T-helper 2 cell treated with Interferon-gamma antibody and Interleukin-4, amounts not matched to agents 5 μg/mL and 100 μg/mL, for 36 hours (primary cell): ENCODE results near the gene TUBGCP4.
"Not testable (repeated sequence)": the region's sequence is repeated elsewhere in the genome, so short reads cannot be mapped to it uniquely, and the experiment has no call there.

Experiments used
- DNase-seq: peaks from one replicate; pipeline ENCODE4 v3.0.0; 2021; ENCODE audit warnings: low spot score
- H3K27ac Mint-ChIP-seq: one replicate; pipeline ENCODE4 v1.8.0; 2021; ENCODE audit warnings: mild to moderate bottlenecking, mixed read lengths
- H3K27me3 Mint-ChIP-seq: one replicate; pipeline ENCODE4 v1.8.0; 2021; ENCODE audit warnings: low read depth, mixed read lengths
- H3K36me3 Mint-ChIP-seq: one replicate; pipeline ENCODE4 v1.8.0; 2021; ENCODE audit warnings: low read depth, mixed read lengths
- H3K4me1 Mint-ChIP-seq: one replicate; pipeline ENCODE4 v1.8.0; 2021; ENCODE audit warnings: low read depth, mixed read lengths
- H3K4me3 Mint-ChIP-seq: one replicate; pipeline ENCODE4 v1.8.0; 2022; ENCODE audit warnings: mild to moderate bottlenecking, moderate library complexity, mixed read lengths
- H3K9me3 Mint-ChIP-seq: one replicate; pipeline ENCODE4 v1.8.0; 2021; ENCODE audit warnings: mixed read lengths

The TUBGCP4 gene

GRCh38 chr15:43376017-43376705 lies 5.3 kb downstream of the TUBGCP4 start:
- H3K4me3 Mint-ChIP-seq = no peak overlapping the region
- no peaks in the 10 kb centered on the region for H3K9me3 Mint-ChIP-seq
- DNase-seq = no peak
- no peaks in the 10 kb centered on the region for H3K27me3 Mint-ChIP-seq
- no peak overlapping the region for H3K27ac Mint-ChIP-seq
- H3K4me1 Mint-ChIP-seq = peaks cover 20% of the 10 kb centered on the region
- H3K36me3 Mint-ChIP-seq = peaks cover 38% of the 10 kb centered on the region

DNA sequence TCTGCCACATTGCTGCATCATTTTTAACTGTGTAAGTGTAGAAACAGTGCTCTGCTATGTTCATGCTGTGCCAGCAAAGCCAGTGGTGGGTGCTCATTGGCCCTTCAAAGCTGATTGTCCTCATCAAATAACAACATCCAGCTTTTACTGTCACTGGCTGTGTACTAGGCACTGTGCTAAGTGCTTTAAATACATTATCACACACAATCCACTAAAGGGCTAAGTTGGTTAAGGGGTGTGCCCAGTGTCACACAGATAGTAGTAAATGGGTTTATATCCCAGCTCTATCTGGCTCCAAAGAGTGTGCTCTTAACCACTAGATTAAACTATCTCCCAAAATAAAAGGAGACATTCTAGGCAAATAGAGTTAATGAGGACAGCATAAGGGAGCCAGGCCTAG lies 7.7 kb downstream of the TUBGCP4 start:
- no peak for DNase-seq
- Mint-ChIP-seq H3K4me3 (no peak overlapping the region), H3K4me1 (peaks cover 3% of the 10 kb centered on the region), H3K27ac (no peak overlapping the region), H3K27me3 (no peaks in the 10 kb centered on the region), H3K9me3 (no peaks in the 10 kb centered on the region), H3K36me3 (peaks cover 46% of the 10 kb centered on the region)

DNA sequence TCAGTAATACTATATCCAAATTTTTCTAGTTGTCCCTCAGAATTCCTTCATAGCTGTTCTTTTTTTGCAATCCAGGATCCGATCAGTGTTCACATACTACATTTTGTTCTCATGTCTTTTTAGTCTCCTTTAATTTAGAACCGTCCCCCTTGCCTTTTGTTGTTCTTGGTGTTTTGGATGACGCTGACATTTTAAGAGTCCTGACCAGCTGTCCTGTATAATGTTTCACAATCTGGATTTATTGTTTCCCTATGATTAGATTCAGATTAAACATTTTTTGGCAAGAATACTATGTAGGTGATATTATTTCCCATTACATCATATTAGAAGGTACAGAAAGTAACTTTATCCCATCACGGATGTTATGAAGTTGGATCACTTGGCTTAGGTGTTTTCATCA lies 11.4 kb downstream of the TUBGCP4 start:
- Mint-ChIP-seq H3K4me3 (no peak overlapping the region), H3K27ac (no peak overlapping the region), H3K36me3 (peaks cover 56% of the 10 kb centered on the region), H3K27me3 (no peaks in the 10 kb centered on the region), H3K4me1 (peaks cover 3% of the 10 kb centered on the region), H3K9me3 (no peaks in the 10 kb centered on the region)
- no peak for DNase-seq

GRCh38 chr15:43383070-43383469 lies 12.2 kb downstream of the TUBGCP4 start:
- no peaks in the 10 kb centered on the region for H3K9me3 Mint-ChIP-seq
- H3K27ac Mint-ChIP-seq = no peak overlapping the region
- no peaks in the 10 kb centered on the region for H3K27me3 Mint-ChIP-seq
- DNase-seq = no peak
- peaks cover 1% of the 10 kb centered on the region for H3K4me1 Mint-ChIP-seq
- peaks cover 55% of the 10 kb centered on the region for H3K36me3 Mint-ChIP-seq
- H3K4me3 Mint-ChIP-seq = no peak overlapping the region

DNA sequence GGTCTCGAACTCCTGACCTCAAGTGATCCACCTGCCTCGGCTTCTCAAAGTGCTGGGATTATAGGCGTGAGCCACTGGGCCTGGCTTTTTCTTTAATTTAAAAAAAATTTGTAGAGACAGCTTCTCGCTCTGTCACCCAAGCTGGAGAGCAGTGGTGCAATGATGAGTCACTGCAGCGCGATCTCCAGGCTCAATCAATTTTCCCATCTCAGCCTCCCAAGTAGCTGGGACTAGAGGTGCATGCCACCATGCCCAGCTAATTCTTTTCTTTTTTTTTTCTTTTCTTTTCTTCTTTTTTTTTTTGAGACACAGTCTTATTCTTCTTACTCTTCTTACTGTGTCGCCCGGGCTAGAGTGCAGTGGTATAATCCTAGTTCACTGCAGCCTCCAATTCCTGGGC lies 19.8 kb downstream of the TUBGCP4 start:
- no peak overlapping the region for H3K4me3 Mint-ChIP-seq
- H3K36me3 Mint-ChIP-seq = peaks cover 47% of the 10 kb centered on the region
- H3K9me3 Mint-ChIP-seq = no peaks in the 10 kb centered on the region
- H3K27ac Mint-ChIP-seq = no peak overlapping the region
- H3K4me1 Mint-ChIP-seq = no peaks in the 10 kb centered on the region
- no peak for DNase-seq
- H3K27me3 Mint-ChIP-seq = no peaks in the 10 kb centered on the region

- H3K9me3 Mint-ChIP-seq, DNase-seq, H3K27me3 Mint-ChIP-seq, H3K4me3 Mint-ChIP-seq, H3K4me1 Mint-ChIP-seq, H3K27ac Mint-ChIP-seq: not testable (repeated sequence)
- H3K36me3 Mint-ChIP-seq = peaks cover 50% of the 10 kb centered on the region
Measured at GRCh38 chr15:43393592-43393991, 22.7 kb downstream of the TUBGCP4 start.

GRCh38 chr15:43402255-43402654 lies 31.4 kb downstream of the TUBGCP4 start:
- peaks cover 9% of the 10 kb centered on the region for H3K4me1 Mint-ChIP-seq
- H3K9me3 Mint-ChIP-seq = no peaks in the 10 kb centered on the region
- no peak overlapping the region for H3K4me3 Mint-ChIP-seq
- H3K36me3 Mint-ChIP-seq = peaks cover 59% of the 10 kb centered on the region
- no peak overlapping the region for H3K27ac Mint-ChIP-seq
- no peak for DNase-seq
- H3K27me3 Mint-ChIP-seq = no peaks in the 10 kb centered on the region

GRCh38 chr15:43403616-43404015 lies 32.7 kb downstream of the TUBGCP4 start:
- Mint-ChIP-seq H3K27ac (peak overlapping the region; percentile 17), H3K4me1 (peaks cover 9% of the 10 kb centered on the region), H3K9me3 (no peaks in the 10 kb centered on the region), H3K36me3 (peaks cover 62% of the 10 kb centered on the region), H3K4me3 (no peak overlapping the region), H3K27me3 (no peaks in the 10 kb centered on the region)
- no peak for DNase-seq

DNA sequence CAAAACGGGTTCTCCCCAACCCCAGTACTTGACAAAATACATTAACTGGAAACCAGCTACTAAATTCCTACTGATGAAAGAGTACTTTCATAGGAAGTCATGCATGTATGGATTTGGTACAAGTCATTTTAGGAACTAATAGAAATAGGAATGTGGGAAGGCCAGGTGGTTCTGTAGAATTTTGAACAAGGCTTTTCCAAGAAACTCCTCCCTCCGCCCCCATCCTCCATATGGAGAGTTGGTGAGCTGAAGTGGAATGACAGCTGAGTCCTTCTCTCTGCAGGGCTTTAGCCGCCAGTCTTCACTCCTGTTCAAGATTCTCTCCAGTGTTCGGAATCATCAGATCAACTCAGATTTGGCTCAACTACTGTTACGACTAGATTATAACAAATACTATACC lies 33.2 kb downstream of the TUBGCP4 start:
- Mint-ChIP-seq H3K27ac (peak overlapping the region; percentile 58), H3K4me1 (peaks cover 9% of the 10 kb centered on the region), H3K27me3 (no peaks in the 10 kb centered on the region), H3K4me3 (no peak overlapping the region), H3K36me3 (peaks cover 62% of the 10 kb centered on the region), H3K9me3 (no peaks in the 10 kb centered on the region)
- no peak for DNase-seq

DNA sequence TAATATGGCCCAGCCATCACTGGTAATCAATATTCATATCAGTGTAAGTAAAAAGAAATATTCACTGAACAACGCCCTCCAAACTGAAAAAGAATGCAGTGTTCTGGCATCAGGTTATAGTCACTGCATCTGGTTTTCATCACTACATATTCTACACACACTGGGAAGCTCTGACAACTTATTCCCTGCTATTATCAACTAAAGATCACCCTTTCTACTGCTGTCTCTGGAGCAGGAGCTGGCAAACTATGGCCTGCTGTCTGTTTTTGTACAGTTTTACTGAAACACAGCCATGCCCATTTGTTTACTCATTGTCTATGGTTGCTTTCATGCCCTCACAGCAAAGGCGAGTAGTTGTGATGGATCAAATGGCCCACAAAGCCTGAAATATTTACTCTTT lies 35.3 kb downstream of the TUBGCP4 start:
- Mint-ChIP-seq H3K36me3 (peaks cover 65% of the 10 kb centered on the region), H3K9me3 (no peaks in the 10 kb centered on the region), H3K27me3 (no peaks in the 10 kb centered on the region), H3K4me1 (peaks cover 9% of the 10 kb centered on the region), H3K27ac (no peak overlapping the region), H3K4me3 (no peak overlapping the region)
- no peak for DNase-seq

GRCh38 chr15:43406808-43407207 lies 35.9 kb downstream of the TUBGCP4 start:
- peaks cover 59% of the 10 kb centered on the region for H3K36me3 Mint-ChIP-seq
- DNase-seq = no peak
- H3K4me1 Mint-ChIP-seq = peaks cover 9% of the 10 kb centered on the region
- no peak overlapping the region for H3K27ac Mint-ChIP-seq
- H3K4me3 Mint-ChIP-seq = no peak overlapping the region
- no peaks in the 10 kb centered on the region for H3K9me3 Mint-ChIP-seq
- H3K27me3 Mint-ChIP-seq = no peaks in the 10 kb centered on the region

GRCh38 chr15:43408789-43409188 lies 37.9 kb downstream of the TUBGCP4 start:
- H3K27ac Mint-ChIP-seq = no peak overlapping the region
- H3K4me3 Mint-ChIP-seq = no peak overlapping the region
- H3K9me3 Mint-ChIP-seq = no peaks in the 10 kb centered on the region
- H3K4me1 Mint-ChIP-seq = peaks cover 3% of the 10 kb centered on the region
- DNase-seq = no peak
- H3K27me3 Mint-ChIP-seq = no peaks in the 10 kb centered on the region
- H3K36me3 Mint-ChIP-seq = peaks cover 57% of the 10 kb centered on the region

- no peak for DNase-seq
- H3K27me3 Mint-ChIP-seq = no peaks in the 10 kb centered on the region
- H3K4me1 Mint-ChIP-seq = no peaks in the 10 kb centered on the region
- no peak overlapping the region for H3K27ac Mint-ChIP-seq
- no peak overlapping the region for H3K4me3 Mint-ChIP-seq
- H3K9me3 Mint-ChIP-seq = no peaks in the 10 kb centered on the region
- peaks cover 50% of the 10 kb centered on the region for H3K36me3 Mint-ChIP-seq
Measured at GRCh38 chr15:43410572-43411214, 39.8 kb downstream of the TUBGCP4 start.

DNA sequence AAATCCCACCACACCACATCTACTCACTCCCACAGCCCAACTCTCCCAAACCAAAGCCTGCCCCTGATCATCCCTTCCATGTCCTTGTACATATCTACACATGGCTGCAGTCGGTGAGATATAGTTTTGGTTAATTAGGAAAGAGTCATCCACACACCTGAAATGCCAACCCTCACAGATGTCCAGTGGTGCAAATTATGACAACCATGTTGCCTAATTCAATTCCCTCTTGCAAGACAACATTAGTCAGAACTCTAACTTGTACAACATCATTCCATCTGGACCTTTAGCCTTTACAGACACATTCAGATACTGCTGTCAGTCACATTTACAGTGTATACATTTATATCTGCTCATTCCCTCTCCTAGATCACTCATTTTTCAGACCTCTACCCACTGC lies 41.2 kb downstream of the TUBGCP4 start:
- no peak for DNase-seq
- Mint-ChIP-seq H3K9me3 (no peaks in the 10 kb centered on the region), H3K4me3 (no peak overlapping the region), H3K27ac (no peak overlapping the region), H3K4me1 (no peaks in the 10 kb centered on the region), H3K27me3 (no peaks in the 10 kb centered on the region), H3K36me3 (peaks cover 45% of the 10 kb centered on the region)

DNA sequence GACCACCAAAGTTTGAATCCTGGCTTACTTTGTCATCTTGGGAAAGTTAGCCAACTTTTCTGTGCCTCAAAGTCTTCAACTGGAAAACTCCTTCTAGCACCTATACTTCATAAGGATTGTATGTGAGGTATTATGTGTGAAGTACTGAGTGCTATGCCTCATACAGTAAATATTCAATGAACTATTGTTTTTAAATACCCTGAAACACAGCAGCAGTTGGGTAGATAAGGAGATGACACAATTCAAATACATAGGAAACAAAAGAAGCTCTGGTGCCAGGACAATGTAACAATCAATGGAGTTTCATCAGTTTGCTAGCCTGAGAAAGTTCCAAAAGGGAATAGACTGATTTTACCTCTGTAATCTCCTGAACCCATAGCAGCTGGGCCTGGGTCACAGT lies 43.3 kb downstream of the TUBGCP4 start:
- DNase-seq = no peak
- H3K4me1 Mint-ChIP-seq = no peaks in the 10 kb centered on the region
- no peak overlapping the region for H3K27ac Mint-ChIP-seq
- H3K4me3 Mint-ChIP-seq = no peak overlapping the region
- H3K9me3 Mint-ChIP-seq = no peaks in the 10 kb centered on the region
- H3K27me3 Mint-ChIP-seq = no peaks in the 10 kb centered on the region
- H3K36me3 Mint-ChIP-seq = peaks cover 33% of the 10 kb centered on the region
